Skeletal muscle tissue (tissue), 4 donors: ENCODE data around the gene FOXP1. TPM values are rescaled to one million over a fixed set of nuclear protein-coding genes. Genes with fewer than 3 reads are reported as not detected.

Experiments
- H3K27ac ChIP-seq: one replicate; pipeline ENCODE4 v1.7.0; 2013; ENCODE audit warnings: mild to moderate bottlenecking, low read depth, low read length, inconsistent platforms
- H3K27me3 ChIP-seq, 3 donors: one replicate each; pipeline ENCODE4 v1.7.0; 2013; ENCODE audit warnings: low read length in 3 of 3; ENCODE audit not compliant: control insufficient read depth in 3 of 3, insufficient read depth in 3 of 3
- H3K36me3 ChIP-seq, 3 donors: one replicate each; pipeline ENCODE4 v1.7.0; 2013; ENCODE audit warnings: low read length in 3 of 3; ENCODE audit not compliant: control insufficient read depth in 3 of 3, insufficient read depth in 3 of 3
- H3K4me1 ChIP-seq, 3 donors: one replicate each; pipeline ENCODE4 v1.7.0; 2013; ENCODE audit warnings: low read length in 3 of 3, mild to moderate bottlenecking in 3 of 3; ENCODE audit not compliant: control insufficient read depth in 3 of 3, insufficient read depth in 3 of 3
- H3K4me3 ChIP-seq, 3 donors: one replicate each; pipeline ENCODE4 v1.7.0; 2013; ENCODE audit warnings: low read length in 3 of 3
- H3K9ac ChIP-seq, 3 donors: one replicate each; pipeline ENCODE4 v1.7.0; 2013; ENCODE audit warnings: low read length in 3 of 3, mild to moderate bottlenecking in 3 of 3, moderate library complexity in 2 of 3, low read depth in 1 of 3
- H3K9me3 ChIP-seq, 3 donors: one replicate each; pipeline ENCODE4 v1.7.0; 2013; ENCODE audit warnings: low read length in 3 of 3; ENCODE audit not compliant: control insufficient read depth in 3 of 3
- total RNA-seq: library from RNA; depleted of rRNA; stranded (reverse); fragments of >200 nt; gene quantifications from one replicate; pipeline ENCODE4 v1.2.3, GENCODE V29; 2014
- donor health status: Osteomylitis.

Gene FOXP1
- total RNA-seq, 1 donor from 2014 or later, result 36.0 TPM

DNA sequence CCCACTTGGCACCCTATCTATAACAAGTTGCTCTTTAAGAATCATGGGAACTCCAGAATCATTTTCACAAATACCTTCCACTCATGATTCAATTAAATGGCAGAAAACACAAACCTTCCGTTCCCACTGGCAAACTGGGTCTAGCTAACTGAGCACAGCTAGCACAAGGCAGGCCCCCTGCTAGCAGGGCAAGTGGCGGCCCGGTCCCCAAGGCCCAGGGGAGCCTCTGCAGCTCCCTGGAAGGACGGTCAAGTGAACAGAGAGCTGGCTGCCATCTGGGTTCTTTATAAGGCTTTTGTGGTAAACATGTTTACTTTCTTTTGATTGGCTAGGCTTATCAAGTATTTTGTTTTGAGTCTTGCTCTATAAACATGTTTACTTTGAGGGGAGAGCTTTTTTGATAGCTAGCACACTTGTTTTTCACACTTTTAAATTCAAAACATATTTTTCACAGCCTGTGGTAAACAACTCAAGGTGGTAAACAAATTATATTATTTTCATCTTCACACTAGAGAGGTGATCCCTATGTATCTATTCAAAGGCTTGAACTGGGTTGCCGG lies 81.4 kb downstream of the FOXP1 start:
- Histone ChIP-seq H3K9ac (no peak overlapping the region), H3K36me3 (no peaks in the 10 kb centered on the region), H3K4me1 (peaks cover 14 to 16% (median 15%) of the 10 kb centered on the region in 3 donors), H3K9me3 (no peaks in the 10 kb centered on the region), H3K27me3 (no peaks in the 10 kb centered on the region), H3K27ac (no peak overlapping the region), H3K4me3 (no peak overlapping the region)

DNA sequence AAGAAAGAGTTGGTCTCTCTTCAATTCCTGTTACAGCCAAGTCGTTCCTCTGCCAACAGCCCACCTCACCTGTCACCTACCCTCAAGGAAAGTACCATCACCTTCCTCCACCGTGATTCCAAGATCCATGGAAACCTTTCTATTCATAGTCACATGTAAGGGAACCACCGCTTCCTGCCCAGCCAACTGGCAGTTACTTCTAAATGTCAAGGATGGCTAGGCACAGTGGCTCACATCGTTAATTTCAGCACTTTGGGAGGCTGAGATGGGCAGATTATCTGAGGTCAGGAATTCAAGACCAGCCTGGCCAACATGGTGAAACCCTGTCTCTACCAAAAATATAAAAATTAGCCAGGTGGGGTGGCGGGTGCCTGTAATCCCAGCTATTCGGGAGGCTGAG lies 82.8 kb downstream of the FOXP1 start:
- Histone ChIP-seq H3K9me3 (no peaks in the 10 kb centered on the region), H3K4me3 (no peak overlapping the region), H3K27ac (no peak overlapping the region), H3K27me3 (no peaks in the 10 kb centered on the region), H3K36me3 (no peaks in the 10 kb centered on the region), H3K4me1 (peaks cover 16 to 24% (median 22%) of the 10 kb centered on the region in 3 donors), H3K9ac (no peak overlapping the region)

DNA sequence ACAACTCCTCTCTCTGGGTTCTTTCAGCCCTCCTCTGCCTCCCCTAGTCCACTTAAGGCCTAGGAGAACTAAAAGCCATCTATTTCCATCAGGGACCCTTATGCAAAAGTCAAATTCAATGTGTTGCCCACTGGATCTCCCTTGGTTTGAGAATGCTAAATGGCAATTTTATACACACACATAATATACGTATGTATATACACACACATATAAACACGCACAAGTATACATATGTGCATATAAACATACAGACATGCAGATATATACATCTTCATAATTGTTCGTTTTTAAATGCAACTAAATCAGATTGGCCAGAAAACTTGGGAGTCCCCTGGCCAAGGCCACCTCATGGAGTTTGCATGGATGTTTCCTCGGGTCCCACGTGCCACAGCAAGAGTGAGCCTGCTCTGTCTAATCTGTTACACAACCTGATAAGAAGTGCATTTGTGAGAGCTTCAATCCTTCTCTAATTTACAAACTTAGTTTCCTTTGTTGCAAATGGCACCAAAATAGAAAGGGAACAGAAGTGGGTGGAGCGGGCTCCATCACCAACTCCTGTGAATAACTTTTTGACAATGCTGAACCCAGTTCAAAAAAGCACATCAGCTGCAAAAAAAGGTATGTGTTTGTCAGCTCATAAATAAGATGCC lies 84.2 kb downstream of the FOXP1 start:
- no peaks in the 10 kb centered on the region for H3K36me3 ChIP-seq
- H3K9me3 ChIP-seq, result no peaks in the 10 kb centered on the region
- no peak overlapping the region for H3K4me3 ChIP-seq
- H3K27ac ChIP-seq, result no peak overlapping the region
- no peak overlapping the region for H3K9ac ChIP-seq
- H3K27me3 ChIP-seq, result no peaks in the 10 kb centered on the region
- peaks cover 16 to 26% (median 22%) of the 10 kb centered on the region in 3 donors for H3K4me1 ChIP-seq

DNA sequence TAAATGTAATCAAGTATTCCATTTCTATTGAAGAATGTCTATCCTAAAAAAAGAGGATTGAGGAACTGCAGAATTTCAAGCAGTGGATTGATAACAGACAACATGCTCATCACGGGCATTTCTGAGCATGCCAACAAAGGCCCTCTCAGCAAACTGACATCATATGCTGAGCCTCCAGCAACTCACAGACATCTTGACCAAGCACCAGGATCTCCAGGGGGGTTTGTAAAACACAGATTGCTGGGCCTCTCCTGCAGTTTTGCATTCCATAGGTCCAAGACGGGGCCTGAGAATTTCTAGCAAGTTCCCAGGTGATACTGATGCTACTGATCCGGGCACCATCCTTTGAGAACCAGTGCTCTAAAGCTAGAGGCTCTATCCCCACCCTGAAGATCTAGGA lies 85.0 kb downstream of the FOXP1 start:
- Histone ChIP-seq H3K36me3 (no peaks in the 10 kb centered on the region), H3K4me1 (peaks cover 16 to 26% (median 22%) of the 10 kb centered on the region in 3 donors), H3K27me3 (no peaks in the 10 kb centered on the region), H3K9me3 (no peaks in the 10 kb centered on the region), H3K4me3 (no peak overlapping the region), H3K27ac (peak overlapping the region; percentile 29), H3K9ac (no peak overlapping the region)

- Histone ChIP-seq H3K36me3 (no peaks in the 10 kb centered on the region), H3K27me3 (no peaks in the 10 kb centered on the region), H3K4me3 (no peak overlapping the region), H3K27ac (peak overlapping the region; percentile 29), H3K9me3 (no peaks in the 10 kb centered on the region), H3K4me1 (peaks cover 16 to 26% (median 22%) of the 10 kb centered on the region in 3 donors), H3K9ac (peak overlapping the region in 1 of 3 donors; percentile 17)
Observed at GRCh38 chr3:71497971-71498444, 85.5 kb downstream of the FOXP1 start.

DNA sequence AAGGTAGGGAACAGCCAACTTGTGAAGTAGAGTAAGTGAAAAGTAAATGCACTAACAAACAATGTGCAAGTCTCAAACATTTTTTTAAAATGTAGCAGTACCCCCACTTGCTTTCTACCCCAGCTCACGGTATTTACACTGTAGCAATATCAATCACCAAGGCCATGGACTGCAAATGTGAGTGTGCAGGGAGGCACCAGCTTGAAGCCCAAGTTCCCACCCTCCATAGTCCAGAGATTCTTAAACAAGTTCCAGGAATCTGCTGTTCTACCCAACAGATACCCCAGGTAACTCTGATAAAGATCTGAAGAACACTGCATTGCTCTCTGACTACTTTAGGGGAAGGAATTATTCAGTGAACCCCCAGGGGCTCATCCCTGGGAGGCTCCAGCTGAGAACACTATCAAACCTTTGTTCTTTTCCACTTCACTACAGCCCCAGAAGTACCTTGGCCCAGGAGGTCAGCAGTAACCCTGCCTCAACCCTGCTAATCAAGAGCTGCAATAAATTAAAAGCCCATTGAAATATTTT lies 86.1 kb downstream of the FOXP1 start:
- Histone ChIP-seq H3K36me3 (peaks cover 0 to 3% (median 0%) of the 10 kb centered on the region in 3 donors), H3K27ac (peak overlapping the region; percentile 29), H3K9ac (peak overlapping the region in 1 of 3 donors; percentile 17), H3K27me3 (no peaks in the 10 kb centered on the region), H3K4me1 (peaks cover 16 to 26% (median 22%) of the 10 kb centered on the region in 3 donors), H3K4me3 (no peak overlapping the region), H3K9me3 (no peaks in the 10 kb centered on the region)

DNA sequence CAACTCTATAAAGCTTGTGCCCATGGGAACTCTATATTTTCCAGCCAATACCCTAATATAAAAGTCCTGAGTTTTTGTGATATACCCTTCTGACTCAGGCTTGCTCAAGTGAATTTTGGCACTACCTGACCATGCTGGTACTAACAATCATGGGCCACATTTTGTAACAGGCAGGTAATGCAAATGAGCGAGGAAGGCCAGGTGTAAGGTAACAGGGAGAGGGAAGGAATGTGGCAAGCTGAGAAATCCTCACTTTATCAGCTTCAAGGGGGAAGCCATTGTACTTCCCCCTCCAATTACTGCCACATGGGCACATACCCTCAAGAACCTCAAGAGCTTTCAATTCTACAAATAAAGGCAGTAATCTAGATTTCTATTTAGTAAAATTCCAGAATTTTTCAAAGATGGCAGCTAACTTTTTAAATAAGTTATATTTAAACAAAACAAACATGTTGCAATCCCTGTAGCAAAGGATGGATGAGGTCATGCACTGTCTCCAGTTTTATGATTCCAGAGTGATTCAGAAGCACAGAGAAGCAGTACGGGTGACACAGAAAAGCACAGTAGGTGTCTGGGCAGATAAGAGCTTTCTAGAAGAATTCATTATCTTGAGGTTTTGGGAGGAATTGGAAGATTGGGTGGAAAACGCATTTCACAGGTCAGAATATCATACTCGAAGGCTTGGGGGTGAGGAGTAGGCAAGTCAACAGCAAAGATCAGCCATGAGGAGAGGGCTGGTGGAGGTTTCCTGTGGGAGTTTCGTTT lies 87.6 kb downstream of the FOXP1 start:
- Histone ChIP-seq H3K27me3 (no peaks in the 10 kb centered on the region), H3K36me3 (peaks cover 0 to 10% (median 0%) of the 10 kb centered on the region in 3 donors), H3K9me3 (no peaks in the 10 kb centered on the region), H3K4me3 (no peak overlapping the region), H3K9ac (no peak overlapping the region), H3K4me1 (peaks cover 16 to 26% (median 22%) of the 10 kb centered on the region in 3 donors), H3K27ac (peak overlapping the region; percentile 61)

DNA sequence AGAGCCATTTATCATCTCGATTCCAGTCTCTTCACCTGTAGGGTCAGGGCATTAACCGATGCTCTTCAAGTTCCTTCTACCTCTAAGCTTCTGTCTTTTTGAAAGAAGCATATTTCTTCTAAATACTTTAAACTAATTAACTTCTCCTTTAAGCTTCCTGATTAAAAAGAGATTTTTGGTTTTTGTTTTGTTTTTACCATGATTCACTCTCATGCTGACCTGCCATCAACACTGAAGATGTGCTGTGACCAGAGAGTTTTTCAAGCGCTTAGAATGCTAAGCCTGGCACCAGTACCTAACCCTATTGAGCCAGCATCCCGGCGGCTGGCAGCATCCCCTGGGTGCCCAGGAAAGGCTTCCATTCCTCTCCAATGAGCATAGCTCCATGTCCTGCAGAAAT lies 89.3 kb downstream of the FOXP1 start:
- no peak overlapping the region for H3K9ac ChIP-seq
- no peak overlapping the region for H3K4me3 ChIP-seq
- H3K4me1 ChIP-seq, result peaks cover 16 to 26% (median 22%) of the 10 kb centered on the region in 3 donors
- H3K9me3 ChIP-seq, result no peaks in the 10 kb centered on the region
- H3K27ac ChIP-seq, result no peak overlapping the region
- H3K36me3 ChIP-seq, result peaks cover 0 to 10% (median 7%) of the 10 kb centered on the region in 3 donors
- no peaks in the 10 kb centered on the region for H3K27me3 ChIP-seq

DNA sequence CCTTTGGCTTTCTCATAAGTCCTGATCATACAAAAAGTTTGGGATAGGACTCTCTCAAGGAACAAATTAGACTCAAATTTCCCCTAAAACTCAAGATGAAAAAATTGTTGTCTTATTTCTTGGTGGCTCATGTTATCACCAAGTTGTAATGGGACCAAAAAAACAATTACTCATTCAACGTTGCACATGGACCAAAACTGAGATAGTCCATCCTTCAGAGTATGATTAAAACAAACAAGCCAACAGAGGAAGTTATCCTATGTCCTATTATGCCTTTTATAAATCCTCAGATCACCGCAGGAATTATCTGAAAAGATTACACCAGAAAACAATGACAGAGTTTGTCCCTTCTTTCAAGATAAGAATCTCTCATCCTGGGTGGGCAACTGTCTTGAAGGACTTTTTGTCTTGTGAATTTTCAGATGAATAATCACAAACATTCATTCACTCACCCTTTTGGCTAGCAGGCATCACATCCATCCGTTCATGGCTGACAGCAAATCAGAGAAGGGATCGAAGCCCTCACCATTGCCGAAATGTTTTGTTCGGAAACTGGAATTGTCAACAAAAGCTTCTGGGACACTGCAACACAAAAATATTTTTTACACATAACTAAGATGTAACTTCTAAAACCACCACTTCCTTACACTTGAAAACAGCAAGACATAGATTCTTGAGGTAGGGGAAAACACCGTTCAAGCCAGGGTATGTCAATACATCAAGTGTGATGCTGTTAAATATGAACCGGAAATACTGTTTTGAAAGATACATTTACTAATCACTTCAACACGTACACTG lies 90.4 kb downstream of the FOXP1 start:
- Histone ChIP-seq H3K27me3 (no peaks in the 10 kb centered on the region), H3K27ac (no peak overlapping the region), H3K4me3 (no peak overlapping the region), H3K36me3 (peaks cover 0 to 10% (median 7%) of the 10 kb centered on the region in 3 donors), H3K9me3 (no peaks in the 10 kb centered on the region), H3K4me1 (peaks cover 11 to 20% (median 15%) of the 10 kb centered on the region in 3 donors), H3K9ac (no peak overlapping the region)
